OCI-LY7 (cell line): ENCODE measurements around the gene NMBR.

Source experiments
- CTCF ChIP-seq: fragments of 200-600 bp; sonication (generic); conservative IDR thresholded peaks from 2 replicates; pipeline ENCODE4 v1.5.1; 2014; ENCODE audit warnings: mild to moderate bottlenecking, antibody characterized with exemption, low read length, moderate library complexity, mixed read lengths
- EZH2phosphoT487 ChIP-seq: fragments of 200-600 bp; sonication (generic); IDR thresholded peaks from 2 replicates; pipeline ENCODE4 v1.6.1; 2018; ENCODE audit warnings: low read depth, borderline replicate concordance, mild to moderate bottlenecking, mixed run types, antibody characterized with exemption, low read length, moderate library complexity, mixed read lengths

GRCh38 chr6:142130814-142131213 lies 16.1 kb downstream of the NMBR start:
- TF ChIP-seq CTCF (no peak), EZH2phosphoT487 (no peak)
